Measurements from ENCODE around the gene RAB36.

DNA sequence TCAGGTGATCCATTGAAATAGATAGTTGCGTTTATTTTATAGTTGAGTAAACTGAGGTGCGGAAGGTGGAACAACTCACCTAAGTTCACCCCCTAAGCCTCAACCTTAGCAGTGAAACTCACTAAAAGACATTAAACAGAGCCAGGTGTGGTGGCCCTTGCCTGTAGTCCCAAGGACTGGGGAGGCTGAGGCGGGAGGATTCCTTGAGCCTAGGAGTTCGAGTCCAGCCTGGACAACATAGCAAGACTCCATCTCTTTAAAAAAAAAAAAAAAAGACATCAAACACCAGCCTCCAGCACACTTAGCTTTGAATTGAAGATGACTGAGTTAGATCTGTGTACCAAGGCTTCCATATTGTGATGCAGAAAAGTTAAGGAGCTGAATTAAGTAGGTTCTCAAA, 845 bp upstream of the RAB36 start:
- TF ChIP-seq, protein P1, sequence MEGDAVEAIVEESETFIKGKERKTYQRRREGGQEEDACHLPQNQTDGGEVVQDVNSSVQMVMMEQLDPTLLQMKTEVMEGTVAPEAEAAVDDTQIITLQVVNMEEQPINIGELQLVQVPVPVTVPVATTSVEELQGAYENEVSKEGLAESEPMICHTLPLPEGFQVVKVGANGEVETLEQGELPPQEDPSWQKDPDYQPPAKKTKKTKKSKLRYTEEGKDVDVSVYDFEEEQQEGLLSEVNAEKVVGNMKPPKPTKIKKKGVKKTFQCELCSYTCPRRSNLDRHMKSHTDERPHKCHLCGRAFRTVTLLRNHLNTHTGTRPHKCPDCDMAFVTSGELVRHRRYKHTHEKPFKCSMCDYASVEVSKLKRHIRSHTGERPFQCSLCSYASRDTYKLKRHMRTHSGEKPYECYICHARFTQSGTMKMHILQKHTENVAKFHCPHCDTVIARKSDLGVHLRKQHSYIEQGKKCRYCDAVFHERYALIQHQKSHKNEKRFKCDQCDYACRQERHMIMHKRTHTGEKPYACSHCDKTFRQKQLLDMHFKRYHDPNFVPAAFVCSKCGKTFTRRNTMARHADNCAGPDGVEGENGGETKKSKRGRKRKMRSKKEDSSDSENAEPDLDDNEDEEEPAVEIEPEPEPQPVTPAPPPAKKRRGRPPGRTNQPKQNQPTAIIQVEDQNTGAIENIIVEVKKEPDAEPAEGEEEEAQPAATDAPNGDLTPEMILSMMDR (IDR thresholded peaks at IDR 0.05 in 8 of 11, conservative IDR thresholded peaks at IDR 0.05 in 3 of 11) = no peak
- TF ChIP-seq POLR2A (IDR thresholded peaks at IDR 0.05) = no peak

Data from spleen (tissue), 7 donors.